Neutrophil (primary cell): Measurements from ENCODE around the gene TBKBP1.

Experiments
- H3K27ac ChIP-seq: fragments of 200-600 bp; sonication (generic); 2 replicates; pipeline ENCODE4 v1.5.1; 2016; ENCODE audit warnings: mild to moderate bottlenecking, moderate library complexity
- H3K27me3 ChIP-seq: fragments of 200-600 bp; sonication (generic); 2 replicates; pipeline ENCODE4 v1.6.0; 2016; ENCODE audit warnings: mild to moderate bottlenecking
- H3K36me3 ChIP-seq: fragments of 200-600 bp; sonication (generic); 2 replicates; pipeline ENCODE4 v1.5.1; 2017
- H3K4me1 ChIP-seq, 2 experiments: fragments of 200-600 bp in 1 of 2; sonication (generic) in 1 of 2; 1 replicate in 1 of 2; 2 replicates in 1 of 2; pipeline versions ENCODE4 v1.5.1 to v1.6.1; 2013 to 2016; ENCODE audit warnings: low read depth in 1 of 2, low read length in 1 of 2, mild to moderate bottlenecking in 1 of 2, moderate library complexity in 1 of 2; ENCODE audit not compliant: control insufficient read depth in 1 of 2, insufficient read depth in 1 of 2
- H3K4me3 ChIP-seq, 2 experiments: fragments of 200-600 bp in 1 of 2; sonication (generic) in 1 of 2; 1 replicate in 1 of 2; 2 replicates in 1 of 2; pipeline ENCODE4 v1.5.1; 2013 to 2016; ENCODE audit warnings: low read depth in 1 of 2, low read length in 1 of 2, mild to moderate bottlenecking in 1 of 2, moderate library complexity in 1 of 2
- H3K9me3 ChIP-seq: fragments of 200-600 bp; sonication (generic); 2 replicates; pipeline ENCODE4 v1.5.1; 2016
- TF ChIP-seq, protein P1 (sequence below): fragments of 200-600 bp; sonication (generic); IDR thresholded peaks from 2 replicates; pipeline ENCODE4 v1.5.1; 2016; ENCODE audit warnings: antibody characterized with exemption

TBKBP1 gene

DNA sequence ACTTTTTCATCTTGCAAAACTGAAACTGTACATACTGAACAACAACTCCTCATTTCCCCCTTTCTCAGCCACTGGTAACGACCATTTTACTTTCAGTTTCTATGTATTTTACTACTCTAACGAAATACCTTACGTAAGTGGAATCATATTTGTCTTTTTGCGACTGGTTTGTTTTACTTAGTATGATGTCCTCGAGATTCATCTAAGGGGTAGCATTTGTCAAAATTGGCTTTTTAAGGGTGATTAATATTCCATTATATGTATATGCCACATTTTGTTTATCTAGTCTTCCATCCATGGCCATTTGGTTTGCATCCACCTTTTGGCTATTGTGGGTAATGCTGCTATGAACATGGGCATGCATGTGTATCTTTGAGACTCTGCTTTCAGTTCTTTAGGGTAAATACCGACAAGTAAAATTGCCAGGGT lies 33.9 kb upstream of the TBKBP1 start:
- Histone ChIP-seq H3K9me3 (no peaks in the 10 kb centered on the region), H3K27ac (peak overlapping the region; percentile 96), H3K27me3 (no peaks in the 10 kb centered on the region), H3K36me3 (peaks cover 87% of the 10 kb centered on the region), H3K4me1 (peaks cover 36 to 37% of the 10 kb centered on the region in 2 experiments), H3K4me3 (peak overlapping the region; percentile 52 to 58)
- TF ChIP-seq, protein P1, sequence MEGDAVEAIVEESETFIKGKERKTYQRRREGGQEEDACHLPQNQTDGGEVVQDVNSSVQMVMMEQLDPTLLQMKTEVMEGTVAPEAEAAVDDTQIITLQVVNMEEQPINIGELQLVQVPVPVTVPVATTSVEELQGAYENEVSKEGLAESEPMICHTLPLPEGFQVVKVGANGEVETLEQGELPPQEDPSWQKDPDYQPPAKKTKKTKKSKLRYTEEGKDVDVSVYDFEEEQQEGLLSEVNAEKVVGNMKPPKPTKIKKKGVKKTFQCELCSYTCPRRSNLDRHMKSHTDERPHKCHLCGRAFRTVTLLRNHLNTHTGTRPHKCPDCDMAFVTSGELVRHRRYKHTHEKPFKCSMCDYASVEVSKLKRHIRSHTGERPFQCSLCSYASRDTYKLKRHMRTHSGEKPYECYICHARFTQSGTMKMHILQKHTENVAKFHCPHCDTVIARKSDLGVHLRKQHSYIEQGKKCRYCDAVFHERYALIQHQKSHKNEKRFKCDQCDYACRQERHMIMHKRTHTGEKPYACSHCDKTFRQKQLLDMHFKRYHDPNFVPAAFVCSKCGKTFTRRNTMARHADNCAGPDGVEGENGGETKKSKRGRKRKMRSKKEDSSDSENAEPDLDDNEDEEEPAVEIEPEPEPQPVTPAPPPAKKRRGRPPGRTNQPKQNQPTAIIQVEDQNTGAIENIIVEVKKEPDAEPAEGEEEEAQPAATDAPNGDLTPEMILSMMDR = peak; percentile 47

DNA sequence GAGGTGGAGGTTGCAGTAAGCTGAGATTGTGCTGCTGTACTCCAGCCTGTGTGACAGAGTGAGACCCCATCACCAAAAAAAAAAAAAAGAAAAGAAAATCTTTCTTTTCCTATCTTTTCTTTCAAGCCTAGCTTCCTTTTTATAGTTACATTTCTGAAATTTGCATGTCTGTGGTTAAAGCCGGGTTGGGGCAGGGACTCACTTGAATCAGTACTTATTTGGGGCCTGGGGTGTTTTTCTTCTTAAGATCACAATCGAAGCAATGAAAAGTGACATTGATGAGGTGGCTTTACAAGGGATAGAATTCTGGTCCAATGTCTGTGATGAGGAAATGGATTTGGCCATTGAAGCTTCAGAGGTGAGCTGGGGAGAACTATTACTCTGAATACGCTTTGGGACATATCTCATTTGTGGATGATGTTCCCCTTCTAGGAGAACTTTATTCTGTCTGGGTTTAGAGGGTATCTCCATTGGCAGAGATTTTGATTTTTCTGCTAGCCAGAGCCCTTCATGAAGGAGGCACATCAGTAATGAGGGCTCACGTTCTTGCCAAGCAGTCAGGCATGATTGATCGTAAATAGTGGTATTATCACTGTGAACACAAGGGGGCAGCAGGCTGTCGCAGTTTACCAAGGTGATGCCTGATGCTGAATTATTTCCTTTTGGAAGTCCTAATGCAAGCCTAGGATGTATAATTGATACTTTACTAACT lies 29.9 kb upstream of the TBKBP1 start:
- Histone ChIP-seq H3K27ac (peak overlapping the region; percentile 96), H3K4me3 (peak overlapping the region in 1 of 2 experiments; percentile 43), H3K36me3 (peaks cover 73% of the 10 kb centered on the region)

DNA sequence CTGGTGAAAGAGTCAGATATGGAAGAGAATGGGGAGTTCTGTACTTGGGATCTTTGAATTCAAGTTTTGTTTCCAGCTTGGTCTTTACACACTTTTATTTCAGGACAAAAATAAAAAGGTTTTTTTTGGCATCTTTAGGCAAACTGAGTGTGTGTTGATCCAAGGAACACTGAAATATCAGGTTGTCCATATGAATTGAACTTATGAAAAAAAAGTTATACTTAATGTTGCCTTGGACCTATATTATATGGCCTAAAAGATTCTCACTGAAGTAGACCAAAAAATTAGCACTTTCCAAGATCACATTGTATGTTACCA lies 29.4 kb upstream of the TBKBP1 start:
- no peaks in the 10 kb centered on the region for H3K27me3 ChIP-seq
- H3K4me1 ChIP-seq = peaks cover 71 to 73% of the 10 kb centered on the region in 2 experiments
- H3K27ac ChIP-seq = peak overlapping the region; percentile 96
- H3K36me3 ChIP-seq = peaks cover 73% of the 10 kb centered on the region
- TF ChIP-seq, protein P1 = no peak
- H3K9me3 ChIP-seq = no peaks in the 10 kb centered on the region
- peak overlapping the region in 1 of 2 experiments; percentile 43 for H3K4me3 ChIP-seq

More for the DNA sequence above, 29.9 kb upstream of the TBKBP1 start:
- H3K4me1 ChIP-seq = peaks cover 71 to 73% of the 10 kb centered on the region in 2 experiments
- H3K27me3 ChIP-seq = no peaks in the 10 kb centered on the region
- TF ChIP-seq, protein P1 = peak; percentile 76
- no peaks in the 10 kb centered on the region for H3K9me3 ChIP-seq

DNA sequence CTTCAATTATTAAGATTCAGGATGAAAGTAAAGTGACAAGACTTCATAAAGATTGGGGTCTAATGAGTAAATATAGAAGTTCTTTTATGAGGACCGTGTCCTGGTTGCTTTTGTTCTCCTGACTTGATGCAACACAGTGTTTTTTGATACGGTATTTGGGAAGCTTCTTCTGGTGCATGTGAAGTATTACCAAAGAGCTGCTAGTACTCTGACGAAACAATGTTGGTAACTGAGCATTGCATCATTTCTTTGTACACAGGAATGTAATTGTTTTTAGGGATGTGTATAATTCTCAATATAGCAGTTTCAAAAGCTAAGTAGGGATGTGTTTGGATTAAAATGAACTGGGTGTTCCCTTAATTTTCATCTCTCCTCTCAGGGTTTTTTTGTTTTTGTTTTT lies 28.3 kb upstream of the TBKBP1 start:
- H3K4me1 ChIP-seq = peaks cover 71 to 73% of the 10 kb centered on the region in 2 experiments
- H3K4me3 ChIP-seq = peak overlapping the region; percentile 28 to 43
- TF ChIP-seq, protein P1 = no peak
- peaks cover 82% of the 10 kb centered on the region for H3K36me3 ChIP-seq
- peak overlapping the region; percentile 96 for H3K27ac ChIP-seq
- H3K27me3 ChIP-seq = no peaks in the 10 kb centered on the region
- no peaks in the 10 kb centered on the region for H3K9me3 ChIP-seq

DNA sequence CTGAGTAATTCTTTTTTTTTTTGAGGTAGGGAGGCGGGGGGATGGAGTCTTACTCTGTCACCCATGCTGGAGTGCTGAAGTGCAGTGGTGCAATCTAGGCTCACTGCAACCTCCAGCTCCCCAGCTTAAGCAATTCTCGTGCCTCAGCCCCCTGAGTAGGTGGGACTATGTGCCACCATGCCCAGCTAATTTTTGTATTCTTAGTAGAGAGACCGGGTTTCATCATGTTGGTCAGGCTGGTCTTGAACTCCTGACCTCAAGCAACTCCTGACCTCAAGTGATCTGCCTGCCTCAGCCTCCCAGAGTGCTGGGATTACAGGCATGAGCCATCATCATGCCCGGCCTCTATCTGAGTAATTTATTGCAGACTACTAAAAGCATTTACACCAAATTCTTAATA lies 24.9 kb upstream of the TBKBP1 start:
- Histone ChIP-seq H3K4me1 (peaks cover 95 to 96% of the 10 kb centered on the region in 2 experiments), H3K27ac (peak overlapping the region; percentile 90), H3K9me3 (no peaks in the 10 kb centered on the region), H3K27me3 (no peaks in the 10 kb centered on the region), H3K4me3 (peak overlapping the region; percentile 42 to 53), H3K36me3 (peaks cover 84% of the 10 kb centered on the region)
- TF ChIP-seq, protein P1 = no peak
